GM19025 (cell line): Measurements from ENCODE around the gene SPATA17.
"Not testable (repeated sequence)": the region's sequence is repeated elsewhere in the genome, so short reads cannot be mapped to it uniquely, and the experiment has no call there.

Source experiments
- ATAC-seq: cut with Tn5 transposase; IDR thresholded peaks from one replicate; pipeline ENCODE4 v1.9.1; 2021; ENCODE audit warnings: mild to moderate bottlenecking, low read depth, moderate library complexity; ENCODE audit not compliant: unreplicated experiment

The SPATA17 gene

GRCh38 chr1:217673387-217673786 lies 42.2 kb downstream of the SPATA17 start:
- no peak for ATAC-seq

DNA sequence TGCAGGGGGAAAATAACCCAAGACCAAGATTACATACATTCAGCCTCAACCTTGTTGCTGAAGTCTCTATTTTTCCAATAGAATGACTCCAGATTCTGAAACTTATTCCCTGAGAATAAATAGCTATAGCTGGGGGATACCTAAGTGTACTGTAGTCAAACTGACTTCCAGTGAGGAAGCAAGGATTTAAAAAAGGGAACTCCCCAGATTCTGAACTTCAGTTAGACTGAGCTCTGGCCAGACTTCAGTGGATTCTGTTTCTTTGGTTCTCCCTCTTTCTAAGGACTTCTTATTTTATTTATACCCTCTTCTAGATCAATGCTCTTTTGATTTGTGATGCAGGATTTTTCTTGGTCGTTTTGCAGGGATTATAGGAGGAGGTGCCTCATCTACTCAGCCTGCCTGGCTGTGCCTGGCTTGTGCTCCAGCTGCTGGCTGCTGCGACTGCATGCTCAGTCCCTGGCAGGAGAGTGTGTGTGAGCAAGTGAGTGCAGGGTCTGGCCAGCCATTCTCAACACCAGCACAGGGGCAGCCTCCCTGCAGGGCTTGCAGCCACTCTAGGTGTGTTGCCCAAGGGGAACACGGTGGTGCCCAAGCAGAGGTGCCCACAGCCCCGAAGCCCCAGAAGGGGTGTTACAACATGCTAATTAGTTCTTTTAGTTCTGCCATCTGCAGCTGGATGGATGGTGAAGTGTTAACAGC lies 43.0 kb downstream of the SPATA17 start:
- ATAC-seq, result no peak

DNA sequence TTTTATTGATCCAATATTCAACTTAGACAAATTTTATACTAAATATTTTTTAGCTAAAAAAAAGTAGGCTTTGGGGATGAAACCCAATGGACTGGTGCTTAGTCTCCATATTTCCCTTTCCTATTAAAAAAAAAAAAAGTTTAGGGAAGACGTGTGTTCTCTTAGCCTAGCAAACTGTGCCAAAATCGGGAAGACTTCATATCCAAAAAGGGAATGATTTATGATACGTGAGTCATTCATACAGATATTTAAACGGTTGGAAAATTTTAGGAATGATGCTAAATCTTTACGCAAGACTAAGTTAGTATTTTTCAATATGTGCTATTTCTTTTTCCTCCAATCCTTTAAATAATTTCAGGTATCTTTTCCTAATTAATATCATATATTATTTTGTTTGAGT lies 50.7 kb downstream of the SPATA17 start:
- ATAC-seq, result no peak

DNA sequence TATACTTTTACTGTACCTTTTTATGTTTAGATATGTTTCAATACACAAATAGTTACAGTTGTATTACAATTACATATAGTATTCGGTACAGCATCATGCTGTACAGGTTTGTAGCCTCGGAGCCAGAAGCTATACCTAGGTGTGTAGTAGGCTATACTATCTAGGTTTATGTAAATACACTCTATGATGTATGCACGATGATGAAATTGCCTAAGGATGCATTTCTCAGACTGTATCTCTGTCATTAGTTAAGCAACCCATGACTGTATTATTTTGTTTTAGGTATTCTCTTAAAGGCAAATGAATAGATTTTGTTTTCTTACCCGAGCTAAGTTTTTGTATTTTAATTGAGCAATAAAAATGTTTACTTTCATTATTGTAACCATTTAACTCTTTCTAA lies 56.4 kb downstream of the SPATA17 start:
- ATAC-seq, result no peak

- ATAC-seq, result not testable (repeated sequence)
These were observed 65.0 kb downstream of the SPATA17 start for GRCh38 chr1:217696140-217696539.

DNA sequence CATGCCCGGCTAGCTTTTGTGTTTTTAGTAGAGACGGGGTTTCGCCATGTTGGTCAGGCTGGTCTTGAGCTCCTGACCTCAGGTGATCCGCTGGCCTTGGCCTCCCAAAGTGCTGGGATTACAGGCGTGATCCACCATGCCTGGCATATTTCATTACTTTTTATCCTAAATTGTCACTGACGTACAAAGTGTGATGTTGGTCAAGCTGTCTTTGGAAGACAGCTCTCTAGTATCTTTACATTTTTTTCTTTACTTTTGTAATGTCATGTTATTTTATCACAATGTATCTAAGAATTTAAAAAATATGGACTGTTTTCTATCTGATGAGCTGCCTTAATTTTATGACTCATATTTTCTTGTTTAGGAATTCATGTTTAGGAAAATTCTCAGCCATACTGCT lies 72.2 kb downstream of the SPATA17 start:
- no peak for ATAC-seq

GRCh38 chr1:217712925-217713597 lies 81.9 kb downstream of the SPATA17 start:
- ATAC-seq, result no peak

DNA sequence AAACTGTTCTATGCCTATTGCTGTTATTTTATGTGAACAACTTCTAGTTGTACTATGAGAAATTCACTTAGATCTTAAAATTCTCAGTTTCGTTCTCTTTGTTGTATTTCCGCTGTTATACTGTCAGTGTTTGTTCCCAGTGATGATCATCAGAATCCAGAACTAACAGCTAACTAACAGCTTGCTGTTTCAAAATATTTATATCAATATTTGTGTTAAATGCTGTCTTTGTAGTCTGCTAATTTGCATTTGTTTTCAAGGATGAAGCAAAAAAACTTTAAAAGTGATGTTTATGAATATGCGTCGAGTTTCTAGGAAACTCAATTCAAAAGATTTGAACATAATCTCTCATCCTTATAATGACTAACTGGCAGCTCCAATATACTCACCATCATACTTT lies 84.5 kb downstream of the SPATA17 start:
- ATAC-seq, result no peak

DNA sequence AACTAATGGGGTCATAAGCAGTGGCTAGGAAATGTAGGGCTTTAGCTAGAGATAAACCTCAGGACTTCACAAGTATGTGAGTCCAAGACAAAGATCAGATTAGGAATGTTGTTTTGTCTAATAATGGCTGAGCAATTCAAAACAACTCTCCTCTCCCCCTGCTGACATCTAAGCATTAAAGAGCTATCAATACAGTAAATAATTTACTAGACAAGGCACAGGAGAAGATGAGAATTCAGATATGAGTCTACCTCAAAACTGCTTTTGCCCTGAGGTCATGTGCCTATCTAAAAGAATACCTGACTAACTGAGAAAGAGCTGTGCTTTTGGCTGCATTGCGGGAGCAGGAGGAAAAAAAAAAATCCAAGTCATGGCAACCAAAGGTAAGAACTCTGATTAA lies 86.8 kb downstream of the SPATA17 start:
- no peak for ATAC-seq

- ATAC-seq, result no peak
These were observed 87.7 kb downstream of the SPATA17 start for GRCh38 chr1:217718873-217719272.

DNA sequence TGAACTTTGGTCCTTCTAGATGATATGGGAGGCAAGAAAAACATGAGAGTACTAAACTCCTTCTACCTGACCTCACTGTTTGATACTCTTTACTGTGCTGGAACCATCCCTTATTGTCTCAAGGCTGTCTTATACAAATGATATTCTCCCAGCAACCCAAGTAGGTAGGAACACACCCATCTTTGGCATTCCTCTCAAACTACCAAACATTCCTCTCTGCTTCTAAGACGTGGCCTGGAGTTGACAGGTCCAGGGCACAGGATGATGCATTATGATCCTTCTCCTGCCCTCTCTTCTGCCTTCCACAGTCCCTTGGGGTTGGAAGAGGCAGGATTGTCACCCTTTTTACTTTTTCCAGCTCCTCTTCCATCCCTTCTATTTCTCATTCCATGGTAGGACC lies 90.5 kb downstream of the SPATA17 start:
- ATAC-seq, result no peak

- ATAC-seq, result no peak
These were observed 103.8 kb downstream of the SPATA17 start for GRCh38 chr1:217734973-217735372.

GRCh38 chr1:217747156-217747769 lies 116.1 kb downstream of the SPATA17 start:
- ATAC-seq, result no peak

- no peak for ATAC-seq
These were observed 138.6 kb downstream of the SPATA17 start for GRCh38 chr1:217769768-217770167.

DNA sequence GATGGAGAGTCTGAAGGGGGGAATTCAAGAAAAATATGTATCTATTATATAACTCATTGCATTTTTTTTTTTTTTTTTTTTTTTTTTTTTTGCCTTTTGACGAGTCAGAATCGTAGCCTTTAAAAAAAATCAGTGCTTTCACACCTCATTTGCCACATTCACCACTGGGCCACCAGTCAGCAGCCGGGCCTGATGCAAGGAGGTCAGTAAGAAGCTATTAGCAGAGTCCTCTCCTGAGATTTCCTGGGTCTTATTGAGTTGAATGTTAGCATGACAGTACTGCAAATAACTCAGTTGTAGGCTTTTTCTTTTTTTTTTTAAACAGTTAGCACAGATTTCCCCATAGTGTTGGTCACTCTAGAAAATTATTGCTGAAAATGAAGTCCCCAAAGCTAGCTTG lies 139.8 kb downstream of the SPATA17 start:
- ATAC-seq, result no peak

- no peak for ATAC-seq
These were observed 145.5 kb downstream of the SPATA17 start for GRCh38 chr1:217776693-217777092.

- ATAC-seq, result no peak
These were observed 149.9 kb downstream of the SPATA17 start for GRCh38 chr1:217781056-217781455.

DNA sequence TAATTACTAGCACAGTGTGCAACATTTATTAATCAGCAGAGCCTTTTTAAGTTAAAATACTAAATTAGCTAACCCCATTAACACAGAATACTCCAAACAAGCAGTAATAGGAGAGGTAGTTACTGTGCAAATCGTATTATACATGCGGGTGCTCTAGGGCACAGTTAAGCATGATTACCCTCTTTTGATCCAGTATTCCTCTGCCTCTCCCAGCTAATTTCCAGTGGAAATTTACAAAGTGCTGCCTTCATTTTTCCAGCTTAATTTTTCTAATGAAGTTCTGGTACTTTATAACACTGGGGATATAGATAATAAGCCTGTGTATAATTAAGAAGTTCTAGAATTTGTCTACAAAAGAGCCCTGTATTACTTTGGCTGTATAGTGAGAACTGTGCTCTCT lies 159.9 kb downstream of the SPATA17 start:
- ATAC-seq, result no peak

- no peak for ATAC-seq
These were observed 174.6 kb downstream of the SPATA17 start for GRCh38 chr1:217805792-217806191.

GRCh38 chr1:217812175-217812574 lies 181.0 kb downstream of the SPATA17 start:
- no peak for ATAC-seq

GRCh38 chr1:217813031-217813430 lies 181.9 kb downstream of the SPATA17 start:
- ATAC-seq, result no peak

- no peak for ATAC-seq
These were observed 206.5 kb downstream of the SPATA17 start for GRCh38 chr1:217837691-217838090.
